NT2/D1 (cell line): Measurements from ENCODE around the gene HSDL1.

Experiments
- DNase-seq: peaks from one replicate; pipeline ENCODE4 v3.0.0-alpha.2; 2011; ENCODE audit warnings: low read depth, low spot score
- H3K27me3 ChIP-seq: 2 replicates; pipeline ENCODE4 v1.6.0; 2011; ENCODE audit warnings: mild to moderate bottlenecking; ENCODE audit not compliant: insufficient read length, insufficient read depth
- H3K36me3 ChIP-seq: 2 replicates; pipeline ENCODE4 v1.6.1; 2011; ENCODE audit warnings: mild to moderate bottlenecking, low read length, mixed read lengths; ENCODE audit not compliant: insufficient read depth, insufficient read length
- H3K4me1 ChIP-seq: 2 replicates; pipeline ENCODE4 v1.5.1; 2011; ENCODE audit not compliant: insufficient read depth, insufficient read length
- H3K4me3 ChIP-seq: 2 replicates; pipeline ENCODE4 v1.5.1; 2011; ENCODE audit warnings: low read depth; ENCODE audit not compliant: insufficient read length
- H3K9ac ChIP-seq: 2 replicates; pipeline ENCODE4 v1.6.0; 2011; ENCODE audit warnings: low read depth; ENCODE audit not compliant: insufficient read length
- H3K9me3 ChIP-seq: 2 replicates; pipeline ENCODE4 v1.5.1; 2011; ENCODE audit warnings: mild to moderate bottlenecking, low read length; ENCODE audit not compliant: insufficient read depth
- SUZ12 ChIP-seq: IDR thresholded peaks from 2 replicates; pipeline ENCODE4 v1.6.1; 2011; ENCODE audit not compliant: insufficient read length, insufficient read depth; ENCODE audit errors: extremely low read depth
- YY1 ChIP-seq: IDR thresholded peaks from 2 replicates; pipeline ENCODE4 v1.6.1; 2011; ENCODE audit not compliant: insufficient read length, insufficient read depth
- ZNF274 ChIP-seq: IDR thresholded peaks from 2 replicates; pipeline ENCODE4 v1.6.1; 2011; ENCODE audit warnings: mild to moderate bottlenecking, low read depth, low read length

The HSDL1 gene

DNA sequence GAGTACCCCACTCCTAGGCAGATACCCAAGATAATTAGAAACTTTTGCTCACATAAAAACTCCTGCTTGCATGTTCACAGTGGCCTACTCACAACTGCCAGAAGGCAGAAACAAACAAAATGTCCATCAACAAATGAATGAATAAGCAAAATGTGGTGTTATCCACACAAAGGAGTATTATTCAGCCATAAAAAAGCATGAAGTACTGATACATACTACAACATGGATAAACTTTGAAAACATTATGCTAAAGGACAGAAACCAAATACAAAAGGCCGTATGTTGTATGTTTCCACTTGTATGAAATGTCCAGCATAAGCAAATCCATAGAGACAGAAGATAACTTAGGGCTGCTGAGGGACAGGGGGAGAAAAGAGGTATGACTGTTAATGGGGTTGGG is 1.9 kb downstream of the HSDL1 start:
- no peak overlapping the region for H3K4me3 ChIP-seq

DNA sequence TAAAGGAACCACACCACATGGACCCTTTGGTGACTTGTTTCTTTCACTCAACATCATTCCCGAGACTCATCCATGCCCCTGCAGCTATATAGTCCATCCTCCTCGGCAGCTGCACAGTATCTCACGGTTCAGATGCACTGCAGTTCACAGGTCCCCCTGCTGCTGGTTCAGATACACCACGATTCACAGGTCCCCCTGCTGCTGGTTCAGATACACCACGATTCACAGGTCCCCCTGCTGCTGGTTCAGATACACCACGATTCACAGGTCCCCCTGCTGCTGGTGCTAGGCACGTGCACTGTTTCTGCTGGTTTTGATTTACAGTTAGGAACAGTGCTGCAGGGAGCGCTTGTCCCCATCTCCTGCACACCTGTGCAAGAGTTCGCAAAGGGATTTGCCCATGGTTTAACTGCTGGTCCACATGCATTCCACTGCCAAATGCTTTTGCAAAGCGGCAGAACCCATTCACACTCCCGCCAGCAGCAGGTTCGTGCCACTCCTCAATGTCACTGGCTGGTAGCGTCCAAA is 3.8 kb downstream of the HSDL1 start:
- DNase-seq, result no peak
- Histone ChIP-seq H3K27me3 (peaks cover 10% of the 10 kb centered on the region), H3K4me1 (peaks cover 12% of the 10 kb centered on the region), H3K4me3 (no peak overlapping the region), H3K36me3 (no peaks in the 10 kb centered on the region), H3K9ac (no peak overlapping the region), H3K9me3 (peaks cover 11% of the 10 kb centered on the region; the same call in 1 of the 2 replicates)
- TF ChIP-seq SUZ12 (no peak), ZNF274 (no peak)

More for the DNA sequence above, 1.9 kb downstream of the HSDL1 start:
- Histone ChIP-seq H3K36me3 (no peaks in the 10 kb centered on the region), H3K9me3 (peaks cover 11% of the 10 kb centered on the region; the same call in 1 of the 2 replicates), H3K9ac (no peak overlapping the region), H3K27me3 (peaks cover 17% of the 10 kb centered on the region), H3K4me1 (no peaks in the 10 kb centered on the region)
- DNase-seq, result no peak
- TF ChIP-seq ZNF274, result no peak
- TF ChIP-seq YY1, result no peak
- TF ChIP-seq SUZ12, result no peak

DNA sequence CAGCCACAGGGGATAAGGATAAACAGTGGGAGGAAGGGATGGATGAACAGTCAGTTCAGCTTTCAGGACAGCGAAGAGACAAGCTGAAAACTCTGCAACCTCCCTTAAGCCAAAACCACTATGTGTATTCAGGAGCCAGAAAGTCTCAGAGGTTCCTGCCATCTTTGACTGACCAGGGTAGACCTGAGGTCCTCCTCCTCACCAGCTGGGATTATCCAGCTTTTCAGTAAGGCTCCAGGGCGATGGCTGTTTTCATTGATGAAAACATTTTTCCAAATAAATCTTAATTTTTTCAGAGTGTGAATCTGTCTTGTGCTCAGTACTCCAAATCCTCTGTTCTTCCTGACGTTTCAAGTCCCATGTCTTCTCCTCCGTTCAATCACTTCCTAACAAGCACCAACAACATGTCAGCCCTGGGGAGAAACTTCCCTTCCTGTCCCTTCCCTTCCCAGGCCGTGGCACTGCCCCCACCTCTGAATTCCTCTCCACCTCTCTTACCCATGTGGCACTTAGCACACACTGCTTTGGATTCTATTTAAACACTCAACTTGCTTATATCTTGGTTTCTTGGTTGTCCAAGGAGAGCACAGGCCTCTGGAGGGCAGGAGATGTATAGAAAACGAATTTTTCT is 5.2 kb downstream of the HSDL1 start:
- Histone ChIP-seq H3K36me3 (no peaks in the 10 kb centered on the region), H3K4me1 (peaks cover 16% of the 10 kb centered on the region), H3K9ac (no peak overlapping the region)

DNA sequence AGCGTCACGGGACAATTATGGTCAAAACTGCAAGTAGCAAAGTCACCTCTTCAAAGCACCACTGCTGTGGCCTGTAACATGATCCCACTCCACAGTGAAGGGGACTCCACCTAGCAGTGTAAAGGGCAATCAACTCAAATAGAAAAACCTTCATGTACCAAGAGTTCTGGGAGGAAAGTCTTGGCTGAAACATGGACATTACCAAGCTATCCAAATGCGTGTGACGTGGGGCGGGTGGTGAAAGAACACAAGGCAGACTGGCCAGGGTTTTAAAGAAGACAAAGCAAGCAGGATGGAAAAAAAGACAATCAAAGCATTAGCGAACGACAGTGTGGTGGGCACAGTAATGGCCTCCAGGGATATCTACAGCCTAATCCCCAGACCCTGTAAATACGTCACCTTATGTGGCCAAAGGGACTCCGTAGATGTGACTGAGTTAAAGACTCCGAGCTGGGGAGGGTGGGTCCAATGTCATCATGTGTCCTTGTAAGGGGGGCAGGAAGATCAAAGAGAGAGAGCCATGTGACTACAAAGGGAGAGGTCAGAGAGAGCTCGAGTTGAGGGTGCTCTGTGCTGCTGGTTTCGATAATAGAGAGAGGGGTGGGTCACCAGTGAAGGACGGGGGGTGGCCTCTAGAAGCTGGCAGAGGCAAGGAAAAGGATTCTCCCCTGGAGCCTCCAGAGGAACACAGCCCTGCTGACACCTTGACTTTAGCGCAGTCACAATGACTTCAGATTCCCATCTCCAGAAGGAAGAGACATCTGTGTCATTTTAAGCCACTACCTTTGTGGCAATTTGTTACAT is 6.0 kb downstream of the HSDL1 start:
- no peak overlapping the region for H3K9ac ChIP-seq
- H3K9me3 ChIP-seq, result peaks cover 11% of the 10 kb centered on the region; the same call in 1 of the 2 replicates
- H3K4me3 ChIP-seq, result no peak overlapping the region
- H3K27me3 ChIP-seq, result no peaks in the 10 kb centered on the region
- H3K4me1 ChIP-seq, result peaks cover 16% of the 10 kb centered on the region
- TF ChIP-seq SUZ12 (no peak), YY1 (no peak), ZNF274 (no peak)
- no peak for DNase-seq
- H3K36me3 ChIP-seq, result no peaks in the 10 kb centered on the region

More for the DNA sequence above, 5.2 kb downstream of the HSDL1 start:
- Histone ChIP-seq H3K9me3 (peaks cover 11% of the 10 kb centered on the region; the same call in 1 of the 2 replicates), H3K27me3 (no peaks in the 10 kb centered on the region), H3K4me3 (no peak overlapping the region)
- TF ChIP-seq YY1, result no peak
- TF ChIP-seq SUZ12, result no peak
- no peak for TF ChIP-seq ZNF274
- no peak for DNase-seq

DNA sequence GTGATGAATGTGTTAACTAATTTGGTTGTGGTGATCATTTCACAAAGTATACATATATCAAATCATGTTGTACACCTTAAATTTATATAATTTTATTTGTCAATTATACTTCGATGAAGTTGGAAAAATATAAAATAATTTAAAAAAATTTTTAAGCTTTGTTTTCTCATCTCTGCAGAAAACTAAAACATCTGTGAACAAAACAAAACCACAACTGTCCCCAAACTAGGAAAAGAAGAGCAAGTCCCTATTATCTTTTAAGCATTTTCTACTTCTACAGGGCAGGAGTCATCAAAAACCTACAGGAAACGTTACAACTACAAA is 6.5 kb downstream of the HSDL1 start:
- Histone ChIP-seq H3K36me3 (no peaks in the 10 kb centered on the region), H3K9ac (no peak overlapping the region), H3K27me3 (no peaks in the 10 kb centered on the region), H3K4me3 (no peak overlapping the region), H3K9me3 (peaks cover 11% of the 10 kb centered on the region; the same call in 1 of the 2 replicates), H3K4me1 (peaks cover 16% of the 10 kb centered on the region)
- TF ChIP-seq YY1 (no peak), SUZ12 (no peak), ZNF274 (no peak)
- DNase-seq, result no peak

DNA sequence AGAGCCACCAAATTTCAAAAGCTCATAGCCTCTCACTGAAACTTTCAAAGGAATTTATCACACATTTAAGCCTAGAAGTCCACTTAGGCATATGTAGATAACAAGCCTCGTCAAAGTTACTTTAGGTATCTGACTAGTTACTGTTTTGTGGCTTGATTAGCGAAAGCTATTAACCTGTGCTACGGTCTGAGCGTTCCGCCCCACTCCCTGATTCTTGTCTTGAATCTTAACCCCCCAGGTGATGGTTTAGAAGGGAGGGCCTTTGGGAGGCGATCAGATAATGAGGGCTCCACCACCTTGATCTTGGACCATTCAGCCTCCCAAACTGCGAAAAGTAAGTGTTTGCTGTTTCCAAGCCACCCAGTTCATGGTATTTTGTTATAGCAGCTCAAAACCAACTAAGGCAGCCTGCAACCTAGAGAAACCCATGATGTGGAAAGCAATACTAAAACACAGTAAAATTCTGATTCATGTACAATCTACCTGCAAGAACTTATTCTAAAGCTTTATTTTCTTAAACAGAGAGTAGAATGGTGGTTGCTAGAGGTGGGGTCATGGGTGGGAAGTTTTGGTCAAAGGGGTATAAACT is 7.1 kb downstream of the HSDL1 start:
- TF ChIP-seq SUZ12, result no peak
- no peak for TF ChIP-seq ZNF274
- no peak for TF ChIP-seq YY1
- Histone ChIP-seq H3K9ac (no peak overlapping the region), H3K4me1 (peaks cover 16% of the 10 kb centered on the region)

DNA sequence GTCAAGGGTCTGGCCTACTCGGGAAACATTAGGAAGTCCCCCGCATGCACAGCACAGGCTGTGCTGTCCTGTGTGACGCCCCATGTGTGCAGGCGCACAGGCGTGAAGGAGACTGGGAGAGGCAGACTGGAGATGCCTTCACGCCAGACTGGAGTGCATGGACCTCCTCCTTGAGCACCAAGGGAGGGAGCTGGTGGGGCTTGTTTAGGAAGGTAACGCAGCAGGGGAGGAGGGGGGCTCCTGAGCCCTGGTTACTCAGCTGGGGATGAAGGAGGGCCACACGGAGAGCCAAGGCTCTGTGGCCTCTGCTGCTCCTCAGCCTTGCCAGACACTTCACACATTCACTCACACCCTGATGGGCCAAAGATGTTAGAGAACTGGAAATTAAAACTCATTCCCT is 7.7 kb downstream of the HSDL1 start:
- Histone ChIP-seq H3K36me3 (no peaks in the 10 kb centered on the region), H3K4me3 (no peak overlapping the region), H3K9ac (no peak overlapping the region), H3K4me1 (peaks cover 16% of the 10 kb centered on the region), H3K9me3 (no peaks in the 10 kb centered on the region), H3K27me3 (no peaks in the 10 kb centered on the region)
- no peak for DNase-seq
- TF ChIP-seq YY1 (no peak), ZNF274 (no peak), SUZ12 (no peak)

More for the DNA sequence above, 7.1 kb downstream of the HSDL1 start:
- no peaks in the 10 kb centered on the region for H3K36me3 ChIP-seq
- no peaks in the 10 kb centered on the region for H3K27me3 ChIP-seq
- no peak overlapping the region for H3K4me3 ChIP-seq
- H3K9me3 ChIP-seq, result peaks cover 6% of the 10 kb centered on the region; the same call in 1 of the 2 replicates
- no peak for DNase-seq
